Right lobe of liver (tissue), 6 donors: Measurements from ENCODE around the gene HRAS. TPM values are rescaled to one million over a fixed set of nuclear protein-coding genes. Genes with fewer than 3 reads are reported as not detected.

Source experiments
- ATAC-seq, 4 donors: fragments of 200-7000 bp; cut with Tn5 transposase; one replicate each; pipeline ENCODE4 v1.9.1; 2020; ENCODE audit warnings: mild to moderate bottlenecking in 4 of 4, moderate library complexity in 4 of 4
- DNase-seq, 3 donors: peaks; one replicate each; pipeline ENCODE4 v3.0.0-alpha.2; 2020
- H3K27ac ChIP-seq, 3 donors: fragments of 200-600 bp; one replicate each; pipeline ENCODE4 v1.8.0; 2022
- H3K27me3 ChIP-seq, 2 donors: fragments of 200-600 bp; one replicate each; pipeline ENCODE4 v1.8.0; 2022
- H3K36me3 ChIP-seq, 4 donors: fragments of 200-600 bp; sonication (generic) in 1 of 4; one replicate each; pipeline versions ENCODE4 v1.5.1 to v1.8.0; 2017 to 2022; ENCODE audit warnings: control low read depth in 1 of 4
- H3K4me1 ChIP-seq, 4 donors: fragments of 200-600 bp; sonication (generic) in 1 of 4; one replicate each; pipeline versions ENCODE4 v1.5.1 to v1.8.0; 2017 to 2022; ENCODE audit warnings: control low read depth in 1 of 4
- H3K4me3 ChIP-seq, 3 donors: fragments of 200-600 bp; one replicate each; pipeline ENCODE4 v1.8.0; 2022
- H3K9me3 ChIP-seq, 4 donors: fragments of 200-600 bp; sonication (generic) in 1 of 4; one replicate each; pipeline versions ENCODE4 v1.5.1 to v1.8.0; 2017 to 2022; ENCODE audit warnings: control low read depth in 1 of 4
- CTCF ChIP-seq, 4 donors: fragments of 200-600 bp in 3 of 4; fragments of 450-650 bp in 1 of 4; IDR thresholded peaks; one replicate each; pipeline versions ENCODE4 v1.5.1 to v1.8.0; 2016 to 2022; ENCODE audit warnings: antibody characterized with exemption in 4 of 4, mild to moderate bottlenecking in 2 of 4
- POLR2A ChIP-seq: fragments of 450-650 bp; IDR thresholded peaks from one replicate; pipeline ENCODE4 v1.6.1; 2017; ENCODE audit warnings: antibody characterized with exemption, mild to moderate bottlenecking
- WGBS: methylation state at CpG from one replicate; pipeline ENCODE4 v1.1.6; 2018; ENCODE audit warnings: low coverage, low lambda C conversion rate; ENCODE audit not compliant: insufficient coverage; ENCODE audit errors: missing lambda C conversion rate; 5-methylcytosine and 5-hydroxymethylcytosine counted together
- intact Hi-C, 2 donors: fragments of 100-400 bp; cut with DNase I; formaldehyde crosslinking; loops; one replicate each; pipeline versions ENCODE4 v1.11.2 to v1.14.1; 2022
- total RNA-seq, 6 experiments: library from RNA; depleted of rRNA in 2 of 6; stranded (reverse); fragments of >200 nt in 2 of 6; fragmentation: NEBNext Ultra II Directional in 3 of 6; extraction: Animal tissue kit (Norgen Biotek cat#: 25700) in 3 of 6; gene quantifications; one replicate each; pipeline versions ENCODE4 v1.1.0 to v1.2.4, GENCODE V29; 2016 to 2023
- donor health status: DM: no; HTN: yes; CAD: no.
- donor health status: DM: no; HTN: no; CAD: no.
- donor health status: DM: no; HTN: no; CAD: no.
- donor health status: DM: no; HTN: yes; CAD: no.
- donor health status: DM: no; HTN: yes; CAD: no.

Gene HRAS
- total RNA-seq, 6 experiments from 2014 or later = 7.6 to 20.9 (median 14.8) TPM

GRCh38 chr11:507727-508515, 27.5 kb downstream of the HRAS start:
- Histone ChIP-seq H3K36me3 (no peaks in the 10 kb centered on the region), H3K9me3 (no peaks in the 10 kb centered on the region), H3K27me3 (no peaks in the 10 kb centered on the region), H3K27ac (no peak overlapping the region), H3K4me1 (peaks cover 0 to 21% (median 8%) of the 10 kb centered on the region in 4 donors), H3K4me3 (peak overlapping the region; percentile 85 to 100 (median 88))
- ATAC-seq = no peak
- intact Hi-C loops = no loop called here
- 98% methylated on average over 16 of the region's 45 CpGs for WGBS
- DNase-seq = peak in 1 of 3 donors; percentile 21
- TF ChIP-seq POLR2A (no peak), CTCF (IDR thresholded peaks at IDR 0.05) (no peak)

DNA sequence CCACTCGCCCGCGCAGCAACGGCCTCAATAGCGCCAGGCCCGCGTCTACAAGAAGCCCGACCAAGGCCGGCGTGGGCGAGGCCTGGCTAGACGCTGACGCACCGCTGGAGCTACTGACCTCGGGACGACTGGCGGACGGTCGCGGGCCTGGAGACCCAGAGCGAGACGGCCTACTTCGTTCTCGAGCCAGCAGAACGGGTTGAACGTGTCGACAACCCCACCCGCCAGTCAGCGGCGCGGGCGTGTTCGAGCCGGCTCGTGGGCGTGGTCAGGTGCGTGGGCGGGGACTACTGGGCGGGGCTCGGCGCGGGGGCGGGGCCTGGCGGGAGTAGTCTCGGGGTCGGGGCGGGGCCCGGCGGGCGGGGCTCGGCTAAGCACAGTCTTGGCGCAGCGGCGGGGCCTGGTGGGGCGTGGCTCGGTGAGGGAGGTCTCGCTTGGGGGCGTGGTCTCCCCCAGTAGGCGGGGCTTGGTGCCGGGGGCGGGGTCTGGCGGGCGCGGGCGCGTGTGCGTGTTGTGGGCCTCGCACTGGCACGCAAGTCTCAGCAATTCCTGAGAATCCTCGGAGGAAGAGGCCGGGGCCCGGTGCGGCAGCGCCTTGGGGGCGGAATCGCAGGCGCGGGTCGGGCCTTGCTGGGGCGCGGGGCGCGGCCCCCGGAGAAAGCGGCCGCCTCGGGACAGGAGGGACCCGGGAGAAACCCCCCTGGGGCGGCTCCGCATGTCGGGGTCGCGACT, 28.2 kb downstream of the HRAS start, which contains the start of gene RNH1:
Gene RNH1, minus strand, starts transcription at position 248 of the 732 bp plus-strand sequence. CDS start 5,080 bp downstream, outside the sequence.
- peaks cover 0 to 21% (median 8%) of the 10 kb centered on the region in 4 donors for H3K4me1 ChIP-seq
- H3K9me3 ChIP-seq = no peaks in the 10 kb centered on the region
- WGBS = 0% methylated on average over 12 of the region's 93 CpGs
- H3K36me3 ChIP-seq = no peaks in the 10 kb centered on the region
- peak; percentile 100 for DNase-seq
- peak within 1 kb of the TSS; percentile 96 to 100 (median 98) for H3K27ac ChIP-seq
- H3K27me3 ChIP-seq = no peaks in the 10 kb centered on the region
- intact Hi-C loops = no loop called here
- peak within 1 kb of the TSS; percentile 85 to 100 (median 88) for H3K4me3 ChIP-seq
- no peak for TF ChIP-seq POLR2A
- ATAC-seq = peak; percentile 86 to 94 (median 90)

GRCh38 chr11:506238-506994, 29.0 kb downstream of the HRAS start:
- 2% methylated on average over 22 of the region's 71 CpGs for WGBS
- DNase-seq = peak; percentile 99
- no peaks in the 10 kb centered on the region for H3K9me3 ChIP-seq
- H3K4me3 ChIP-seq = peak overlapping the region; percentile 85 to 100 (median 88)
- H3K27ac ChIP-seq = peak overlapping the region; percentile 96 to 100 (median 98)
- TF ChIP-seq POLR2A = peak; percentile 90
- peak in 1 of 4 donors; percentile 17 for TF ChIP-seq CTCF (IDR thresholded peaks at IDR 0.05)
- peaks cover 0 to 3% (median 1%) of the 10 kb centered on the region in 4 donors for H3K36me3 ChIP-seq
- H3K4me1 ChIP-seq = peaks cover 0 to 21% (median 8%) of the 10 kb centered on the region in 4 donors
- intact Hi-C loops = no loop called here
- H3K27me3 ChIP-seq = no peaks in the 10 kb centered on the region
- ATAC-seq = peak; percentile 80 to 87 (median 84)

GRCh38 chr11:504994-505344, 30.4 kb downstream of the HRAS start:
- Histone ChIP-seq H3K27me3 (no peaks in the 10 kb centered on the region), H3K36me3 (peaks cover 6 to 16% (median 12%) of the 10 kb centered on the region in 4 donors), H3K4me1 (peaks cover 0 to 21% (median 8%) of the 10 kb centered on the region in 4 donors), H3K9me3 (no peaks in the 10 kb centered on the region), H3K4me3 (peak overlapping the region in 1 of 3 donors; percentile 35), H3K27ac (no peak overlapping the region)
- TF ChIP-seq POLR2A (no peak), CTCF (IDR thresholded peaks at IDR 0.05) (no peak)
- DNase-seq = no peak
- 65% methylated on average over 7 of the region's 7 CpGs for WGBS
- ATAC-seq = no peak
- intact Hi-C loops = no loop called here
